ENCODE measurements around the gene USP25.

GRCh38 chr21:15850645-15851044 lies 120.9 kb downstream of the USP25 start:
- no peak for TF ChIP-seq CREB5 (CRISPR knock-in tag; IDR thresholded peaks at IDR 0.05; ENCODE audit: low read depth)
- TF ChIP-seq TOX (CRISPR knock-in tag; IDR thresholded peaks at IDR 0.05; ENCODE audit: borderline replicate concordance): no peak
- no peak for TF ChIP-seq ARNTL (CRISPR knock-in tag; IDR thresholded peaks at IDR 0.05; ENCODE audit: borderline replicate concordance, low read depth)
- no peak for TF ChIP-seq PATZ1 (CRISPR knock-in tag; IDR thresholded peaks at IDR 0.05; ENCODE audit: borderline replicate concordance)
- no peak for TF ChIP-seq RARB (CRISPR knock-in tag; IDR thresholded peaks at IDR 0.05)
- TF ChIP-seq ZC3H10 (CRISPR knock-in tag; IDR thresholded peaks at IDR 0.05): no peak
- no peak for TF ChIP-seq SNAI2 (CRISPR knock-in tag; IDR thresholded peaks at IDR 0.05)
- no peak for TF ChIP-seq ZFP3 (CRISPR knock-in tag; IDR thresholded peaks at IDR 0.05)
- no peak for TF ChIP-seq GLIS3 (CRISPR knock-in tag; IDR thresholded peaks at IDR 0.05)
